GM12801 (cell line): ENCODE data around the gene APBA2.

Source experiments
- CTCF ChIP-seq: IDR thresholded peaks from one replicate; pipeline ENCODE4 v1.5.1; 2011; ENCODE audit warnings: control low read depth; ENCODE audit not compliant: insufficient read length; ENCODE audit errors: extremely low read depth

The APBA2 gene

GRCh38 chr15:29029651-29030195 lies 143.9 kb downstream of the APBA2 start:
- no peak for TF ChIP-seq CTCF

GRCh38 chr15:29031502-29032228 lies 145.9 kb downstream of the APBA2 start:
- TF ChIP-seq CTCF = no peak

- TF ChIP-seq CTCF = no peak
These were observed 146.5 kb downstream of the APBA2 start for GRCh38 chr15:29032229-29032625.

GRCh38 chr15:29032751-29033150 lies 147.0 kb downstream of the APBA2 start:
- TF ChIP-seq CTCF = no peak

GRCh38 chr15:29034151-29034550 lies 148.4 kb downstream of the APBA2 start:
- TF ChIP-seq CTCF = no peak

- TF ChIP-seq CTCF = no peak
These were observed 149.0 kb downstream of the APBA2 start for GRCh38 chr15:29034593-29035335.
